Coronary artery (tissue), 2 donors: Measurements from ENCODE around the gene SMARCD3.

Experiments
- DNase-seq: peaks from one replicate; pipeline ENCODE4 v3.0.0-alpha.2; 2017; ENCODE audit warnings: low spot score
- H3K27ac ChIP-seq, 2 donors: fragments of 200-600 bp; sonication (generic); one replicate each; pipeline ENCODE4 v1.5.1; 2016 to 2019
- H3K4me3 ChIP-seq: fragments of 200-600 bp; sonication (generic); 2 replicates; pipeline ENCODE4 v1.5.1; 2016; ENCODE audit warnings: mild to moderate bottlenecking, moderate library complexity
- CTCF ChIP-seq: fragments of 200-600 bp; sonication (generic); IDR thresholded peaks from one replicate; pipeline ENCODE4 v1.5.1; 2019; ENCODE audit warnings: antibody characterized with exemption

The SMARCD3 gene

GRCh38 chr7:151272877-151273276, 24.4 kb upstream of the SMARCD3 start:
- H3K4me3 ChIP-seq = no peak overlapping the region
- TF ChIP-seq CTCF = no peak
- DNase-seq = no peak
- no peak overlapping the region for H3K27ac ChIP-seq

- no peak for DNase-seq
- H3K4me3 ChIP-seq = no peak overlapping the region
- TF ChIP-seq CTCF = no peak
- H3K27ac ChIP-seq = peak overlapping the region in 1 of 2 donors; percentile 15
Observed at GRCh38 chr7:151272405-151272804, 23.9 kb upstream of the SMARCD3 start.

GRCh38 chr7:151271699-151272355, 23.3 kb upstream of the SMARCD3 start:
- DNase-seq = no peak
- Histone ChIP-seq H3K4me3 (no peak overlapping the region), H3K27ac (peak overlapping the region in 1 of 2 donors; percentile 15)
- no peak for TF ChIP-seq CTCF

GRCh38 chr7:151269511-151269910, 21.0 kb upstream of the SMARCD3 start:
- TF ChIP-seq CTCF = no peak
- DNase-seq = no peak
- no peak overlapping the region for H3K4me3 ChIP-seq
- no peak overlapping the region for H3K27ac ChIP-seq

- Histone ChIP-seq H3K27ac (no peak overlapping the region), H3K4me3 (no peak overlapping the region)
- DNase-seq = no peak
- no peak for TF ChIP-seq CTCF
Observed at GRCh38 chr7:151265351-151265931, 16.9 kb upstream of the SMARCD3 start.

- Histone ChIP-seq H3K27ac (no peak overlapping the region), H3K4me3 (no peak overlapping the region)
- DNase-seq = no peak
- no peak for TF ChIP-seq CTCF
Observed at GRCh38 chr7:151264615-151265014, 16.1 kb upstream of the SMARCD3 start.

GRCh38 chr7:151261529-151261928, 13.0 kb upstream of the SMARCD3 start:
- no peak overlapping the region for H3K4me3 ChIP-seq
- no peak for TF ChIP-seq CTCF
- H3K27ac ChIP-seq = no peak overlapping the region
- DNase-seq = no peak
